WERI-Rb-1 (cell line): ENCODE results near the gene MLLT6.

Experiments
- DNase-seq: peaks from one replicate; pipeline ENCODE4 v3.0.0-alpha.2; 2020
- H3K27ac ChIP-seq: fragments of 250-450 bp; sonication (Bioruptor Pico); 2 replicates; pipeline ENCODE4 v1.5.1; 2020; ENCODE audit warnings: mild to moderate bottlenecking, moderate library complexity
- H3K27me3 ChIP-seq: fragments of 250-450 bp; sonication (Bioruptor Pico); 2 replicates; pipeline ENCODE4 v1.5.1; 2021; ENCODE audit warnings: mild to moderate bottlenecking, low read depth, moderate library complexity; ENCODE audit not compliant: insufficient read depth, severe bottlenecking
- H3K36me3 ChIP-seq: fragments of 250-450 bp; sonication (Bioruptor Pico); 2 replicates; pipeline ENCODE4 v1.5.1; 2020; ENCODE audit warnings: mild to moderate bottlenecking, moderate library complexity
- H3K4me3 ChIP-seq: 2 replicates; pipeline ENCODE4 v1.5.1; 2011; ENCODE audit warnings: low read depth, mild to moderate bottlenecking, control low read depth, low read length
- H3K9me3 ChIP-seq: fragments of 250-450 bp; sonication (Bioruptor Pico); 2 replicates; pipeline ENCODE4 v1.5.1; 2021; ENCODE audit warnings: mild to moderate bottlenecking, moderate library complexity; ENCODE audit not compliant: severe bottlenecking
- CTCF ChIP-seq: IDR thresholded peaks from 2 replicates; pipeline ENCODE4 v1.5.1; 2011; ENCODE audit warnings: low read depth, mild to moderate bottlenecking, control low read depth, inconsistent platforms, low read length

Gene MLLT6

GRCh38 chr17:38669520-38669919 is 35.6 kb upstream of the MLLT6 start:
- no peak for TF ChIP-seq CTCF
- no peak overlapping the region for H3K27ac ChIP-seq
- no peaks in the 10 kb centered on the region for H3K9me3 ChIP-seq
- H3K4me3 ChIP-seq: no peak overlapping the region
- no peaks in the 10 kb centered on the region for H3K36me3 ChIP-seq
- H3K27me3 ChIP-seq: no peaks in the 10 kb centered on the region
- DNase-seq: no peak

GRCh38 chr17:38671939-38672720 is 32.9 kb upstream of the MLLT6 start:
- no peaks in the 10 kb centered on the region for H3K9me3 ChIP-seq
- no peak for TF ChIP-seq CTCF
- no peaks in the 10 kb centered on the region for H3K36me3 ChIP-seq
- no peaks in the 10 kb centered on the region for H3K27me3 ChIP-seq
- no peak overlapping the region for H3K4me3 ChIP-seq
- DNase-seq: no peak
- no peak overlapping the region for H3K27ac ChIP-seq

GRCh38 chr17:38672788-38673706 is 32.0 kb upstream of the MLLT6 start:
- Histone ChIP-seq H3K27me3 (no peaks in the 10 kb centered on the region), H3K4me3 (peak overlapping the region; percentile 62), H3K36me3 (no peaks in the 10 kb centered on the region), H3K9me3 (no peaks in the 10 kb centered on the region), H3K27ac (no peak overlapping the region)
- no peak for DNase-seq
- TF ChIP-seq CTCF: no peak

- no peak for DNase-seq
- H3K27ac ChIP-seq: no peak overlapping the region
- H3K27me3 ChIP-seq: no peaks in the 10 kb centered on the region
- H3K9me3 ChIP-seq: no peaks in the 10 kb centered on the region
- no peaks in the 10 kb centered on the region for H3K36me3 ChIP-seq
- no peak for TF ChIP-seq CTCF
- peak overlapping the region; percentile 62 for H3K4me3 ChIP-seq
Measured at GRCh38 chr17:38673707-38674013, 31.4 kb upstream of the MLLT6 start.

GRCh38 chr17:38674014-38674748 is 30.9 kb upstream of the MLLT6 start:
- peak overlapping the region; percentile 62 for H3K4me3 ChIP-seq
- H3K36me3 ChIP-seq: no peaks in the 10 kb centered on the region
- H3K9me3 ChIP-seq: no peaks in the 10 kb centered on the region
- peak; percentile 54 for TF ChIP-seq CTCF
- peak; percentile 32 for DNase-seq
- peak overlapping the region; percentile 75 for H3K27ac ChIP-seq
- H3K27me3 ChIP-seq: no peaks in the 10 kb centered on the region
